SK-N-SH (cell line): Measurements from ENCODE around the gene GPR180. TPM values are rescaled to one million over a fixed set of nuclear protein-coding genes. Genes with fewer than 3 reads are reported as not detected.

ENCODE experiments used
- CTCF ChIA-PET: fragments of 300-600, 350-600 bp; formaldehyde crosslinking; extraction: SDS; loops from one replicate; lab custom pipeline; 2021; lab: Yijun Ruan, JAX
- POLR2A ChIA-PET: fragments of 350-600 bp; sonication (Branson Sonifier 250); formaldehyde crosslinking; extraction: SDS; loops from one replicate; lab custom pipeline; 2020; ENCODE audit warnings: antibody characterized with exemption, inconsistent platforms; lab: Yijun Ruan, JAX
- DNase-seq: peaks from one replicate; pipeline ENCODE4 v3.0.0; 2012
- H2AFZ ChIP-seq: fragments of 200-600 bp; sonication (generic); 2 replicates; pipeline ENCODE4 v1.8.1; 2016; ENCODE audit warnings: antibody characterized with exemption, mild to moderate bottlenecking, low read depth
- H3F3A ChIP-seq: fragments of 200-600 bp; sonication (generic); replicated peaks from 2 replicates; pipeline ENCODE3; 2016; ENCODE audit warnings: antibody characterized with exemption, mild to moderate bottlenecking; ENCODE audit not compliant: insufficient read depth
- H3K27ac ChIP-seq, 2 experiments: fragments of 200-500 bp in 1 of 2; fragments of 200-600 bp in 1 of 2; sonication (Bioruptor generic) in 1 of 2; sonication (generic), shearing (Covaris generic) in 1 of 2; 2 replicates each; pipeline versions ENCODE4 v1.5.1 to v1.6.1; 2014 to 2016; ENCODE audit warnings: low read depth in 2 of 2, inconsistent platforms in 1 of 2, low read length in 1 of 2, mild to moderate bottlenecking in 1 of 2, mixed read lengths in 1 of 2
- H3K27me3 ChIP-seq: fragments of 200-600 bp; sonication (generic), shearing (Covaris generic); 2 replicates; pipeline ENCODE4 v1.6.1; 2016; ENCODE audit warnings: mixed run types; ENCODE audit not compliant: insufficient read depth
- H3K36me3 ChIP-seq, 2 experiments: fragments of 200-500 bp in 1 of 2; fragments of 200-600 bp in 1 of 2; sonication (Bioruptor generic) in 1 of 2; sonication (generic) in 1 of 2; replicated peaks in 1 of 2; 2 replicates each; pipeline versions ENCODE3 to v1.5.1; 2014 to 2016; ENCODE audit warnings: low read length in 1 of 2, mild to moderate bottlenecking in 1 of 2; ENCODE audit not compliant: insufficient read depth in 2 of 2, control insufficient read depth in 1 of 2
- H3K4me1 ChIP-seq, 2 experiments: fragments of 200-500 bp in 1 of 2; fragments of 200-600 bp in 1 of 2; sonication (Bioruptor generic) in 1 of 2; sonication (generic), shearing (Covaris generic) in 1 of 2; 2 replicates each; pipeline versions ENCODE4 v1.5.1 to v1.6.1; 2014 to 2016; ENCODE audit warnings: low read depth in 1 of 2, low read length in 1 of 2, mixed run types in 1 of 2; ENCODE audit not compliant: insufficient read depth in 2 of 2, control insufficient read depth in 1 of 2
- H3K4me2 ChIP-seq: fragments of 200-600 bp; sonication (generic), shearing (Covaris generic); 2 replicates; pipeline ENCODE4 v1.6.1; 2017; ENCODE audit warnings: mixed run types
- H3K4me3 ChIP-seq, 2 experiments: fragments of 200-500 bp in 1 of 2; fragments of 200-600 bp in 1 of 2; sonication (Bioruptor generic) in 1 of 2; sonication (generic), shearing (Covaris generic) in 1 of 2; 2 replicates each; pipeline versions ENCODE4 v1.5.1 to v1.8.1; 2014 to 2016; ENCODE audit warnings: low read depth in 2 of 2, inconsistent platforms in 1 of 2, low read length in 1 of 2, mild to moderate bottlenecking in 1 of 2, mixed read lengths in 1 of 2, moderate library complexity in 1 of 2
- H3K79me2 ChIP-seq: fragments of 200-600 bp; sonication (generic); 2 replicates; pipeline ENCODE4 v1.8.1; 2017; ENCODE audit warnings: mild to moderate bottlenecking; ENCODE audit not compliant: insufficient read depth
- H3K9ac ChIP-seq: fragments of 200-600 bp; sonication (generic); 2 replicates; pipeline ENCODE4 v1.6.1; 2017; ENCODE audit warnings: mixed run types
- H3K9me2 ChIP-seq: fragments of 200-600 bp; sonication (generic); 2 replicates; pipeline ENCODE4 v1.6.1; 2017; ENCODE audit warnings: mixed run types
- H3K9me3 ChIP-seq: fragments of 200-600 bp; sonication (generic); 2 replicates; pipeline ENCODE4 v1.6.1; 2017; ENCODE audit warnings: mixed run types, mild to moderate bottlenecking, moderate library complexity
- H4K20me1 ChIP-seq: fragments of 200-600 bp; sonication (generic); 2 replicates; pipeline ENCODE4 v1.6.1; 2017; ENCODE audit warnings: mild to moderate bottlenecking, mixed run types; ENCODE audit not compliant: insufficient read depth
- CHD2 ChIP-seq: fragments of 150-350 bp; IDR thresholded peaks from 2 replicates; pipeline ENCODE4 v1.6.1; 2018; ENCODE audit warnings: low read length; ENCODE audit not compliant: partially characterized antibody
- EP300 ChIP-seq, 2 experiments: IDR thresholded peaks; 2 replicates each; pipeline versions ENCODE4 v1.4.0 to v1.6.1; 2012; ENCODE audit warnings: borderline replicate concordance in 1 of 2, low read depth in 1 of 2, low read length in 1 of 2
- EZH2phosphoT487 ChIP-seq: fragments of 200-600 bp; sonication (generic); IDR thresholded peaks from 2 replicates; pipeline ENCODE4 v1.6.1; 2017; ENCODE audit warnings: low read depth, mixed run types, mild to moderate bottlenecking, antibody characterized with exemption, moderate library complexity, borderline replicate concordance
- FOSL2 ChIP-seq: IDR thresholded peaks from 2 replicates; pipeline ENCODE4 v1.4.0; 2012; ENCODE audit warnings: low read depth, mild to moderate bottlenecking, moderate library complexity, borderline replicate concordance
- FOXM1 ChIP-seq: IDR thresholded peaks from 2 replicates; pipeline ENCODE4 v1.4.0; 2012; ENCODE audit warnings: low read depth, mild to moderate bottlenecking
- GABPA ChIP-seq: IDR thresholded peaks from 2 replicates; pipeline ENCODE4 v1.4.0; 2012; ENCODE audit warnings: low read depth, mild to moderate bottlenecking
- GATA2 ChIP-seq: sonication (generic); formaldehyde crosslinking; IDR thresholded peaks from 2 replicates; pipeline ENCODE4 v1.5.0; 2020; ENCODE audit warnings: mild to moderate bottlenecking, missing genetic modification reagents
- JUND ChIP-seq: IDR thresholded peaks from 2 replicates; pipeline ENCODE4 v1.4.0; 2012
- MEF2A ChIP-seq: IDR thresholded peaks from 2 replicates; pipeline ENCODE4 v1.4.0; 2012; ENCODE audit warnings: low read depth, borderline replicate concordance
- MXI1 ChIP-seq: IDR thresholded peaks from 2 replicates; pipeline ENCODE4 v1.6.1; 2012; ENCODE audit warnings: mild to moderate bottlenecking, low read depth, low read length, improper control_type of control experiment
- NFIC ChIP-seq: IDR thresholded peaks from 2 replicates; pipeline ENCODE4 v1.4.0; 2012; ENCODE audit warnings: borderline replicate concordance
- NRF1 ChIP-seq: IDR thresholded peaks from 2 replicates; pipeline ENCODE4 v1.6.1; 2012; ENCODE audit warnings: low read depth, mild to moderate bottlenecking, low read length
- PBX3 ChIP-seq: IDR thresholded peaks from 2 replicates; pipeline ENCODE4; 2012
- POLR2AphosphoS5 ChIP-seq: IDR thresholded peaks from 2 replicates; pipeline ENCODE4 v1.6.1; 2012; ENCODE audit warnings: low read depth, low read length
- RAD21 ChIP-seq: IDR thresholded peaks from 2 replicates; pipeline ENCODE4 v1.6.1; 2012; ENCODE audit warnings: mild to moderate bottlenecking, low read length
- SIN3A ChIP-seq: IDR thresholded peaks from 2 replicates; pipeline ENCODE4 v1.6.1; 2012; ENCODE audit warnings: low read depth, mild to moderate bottlenecking, low read length, moderate library complexity, borderline replicate concordance
- SMC3 ChIP-seq: IDR thresholded peaks from 2 replicates; pipeline ENCODE4 v1.6.1; 2012; ENCODE audit warnings: low read depth, low read length, improper control_type of control experiment
- TAF1 ChIP-seq: IDR thresholded peaks from 2 replicates; pipeline ENCODE4 v1.6.1; 2012; ENCODE audit warnings: low read depth, mild to moderate bottlenecking, low read length, moderate library complexity, borderline replicate concordance
- TCF12 ChIP-seq: IDR thresholded peaks from 2 replicates; pipeline ENCODE4 v1.4.0; 2012
- USF1 ChIP-seq: IDR thresholded peaks from 2 replicates; pipeline ENCODE4 v1.4.0; 2012; ENCODE audit warnings: low read depth, borderline replicate concordance
- ZBTB33 ChIP-seq: IDR thresholded peaks from 2 replicates; pipeline ENCODE4 v1.4.0; 2012; ENCODE audit warnings: low read depth, borderline replicate concordance
- WGBS: methylation state at CpG from one replicate; pipeline ENCODE4 v1.1.6; 2017; ENCODE audit warnings: low lambda C conversion rate; 5-methylcytosine and 5-hydroxymethylcytosine counted together
- polyA plus RNA-seq, 3 experiments: library from polyadenylated mRNA; depleted of rRNA; stranded (reverse); fragments of >200 nt; gene quantifications; 2 replicates each; pipeline ENCODE4 v1.2.3, GENCODE V29; 2012
- TF ChIP-seq, protein P1 (sequence below): IDR thresholded peaks from 2 replicates; pipeline ENCODE4 v1.4.0; 2012; ENCODE audit warnings: low read depth
- TF ChIP-seq, protein P2 (sequence below): fragments of 200-600 bp; sonication (generic); IDR thresholded peaks from 2 replicates; pipeline ENCODE4 v1.6.1; 2017; ENCODE audit warnings: antibody characterized with exemption, mild to moderate bottlenecking, moderate library complexity

The GPR180 gene
- polyA plus RNA-seq, 1 of the 3 experiments (the other 2 are of a cell fraction): 1.8 TPM

DNA sequence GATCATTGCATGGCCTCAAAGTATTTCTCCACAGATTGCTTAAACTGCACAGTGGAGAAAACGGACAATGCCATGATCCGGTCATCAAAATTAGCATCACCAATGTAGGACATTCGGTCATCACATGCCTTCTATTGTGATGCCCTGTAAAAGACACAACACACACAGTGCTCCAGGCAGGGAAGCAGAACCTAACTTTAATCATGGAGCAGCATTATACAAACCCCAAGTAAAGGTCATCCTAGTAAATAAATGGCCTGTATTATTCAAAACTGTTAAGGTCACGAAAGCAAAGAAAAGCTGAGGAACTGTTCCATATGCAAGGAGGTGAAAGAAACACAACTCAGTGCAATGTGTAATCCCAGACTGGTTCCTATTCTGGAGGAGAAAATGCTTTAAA lies 47.9 kb upstream of the GPR180 start:
- no peaks in the 10 kb centered on the region for H3K36me3 ChIP-seq
- CTCF ChIA-PET: no interaction called here
- TF ChIP-seq, protein P1, sequence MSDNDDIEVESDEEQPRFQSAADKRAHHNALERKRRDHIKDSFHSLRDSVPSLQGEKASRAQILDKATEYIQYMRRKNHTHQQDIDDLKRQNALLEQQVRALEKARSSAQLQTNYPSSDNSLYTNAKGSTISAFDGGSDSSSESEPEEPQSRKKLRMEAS: no peak
- TF ChIP-seq TCF12 (no peak), CHD2 (no peak), EP300 (IDR thresholded peaks at IDR 0.05; ENCODE audit: borderline replicate concordance in 1 of 2, low read depth in 1 of 2, low read length in 1 of 2) (no peak), RAD21 (no peak), GABPA (no peak), USF1 (no peak), JUND (no peak), FOXM1 (no peak), GATA2 (CRISPR knock-in tag) (no peak), MXI1 (no peak), MEF2A (no peak), SIN3A (no peak), PBX3 (no peak), POLR2AphosphoS5 (no peak), FOSL2 (no peak), EZH2phosphoT487 (no peak), SMC3 (no peak)
- DNase-seq: no peak
- peaks cover 17% of the 10 kb centered on the region for H3F3A ChIP-seq
- no peaks in the 10 kb centered on the region for H3K9me3 ChIP-seq
- H3K4me2 ChIP-seq: no peak overlapping the region
- no peaks in the 10 kb centered on the region for H3K27me3 ChIP-seq
- H3K9ac ChIP-seq: no peak overlapping the region
- H3K79me2 ChIP-seq: no peaks in the 10 kb centered on the region
- no peak overlapping the region for H3K4me3 ChIP-seq
- H3K4me1 ChIP-seq: no peaks in the 10 kb centered on the region; a peak in 1 of 4 replicates
- H3K27ac ChIP-seq: no peak overlapping the region
- H4K20me1 ChIP-seq: no peaks in the 10 kb centered on the region
- POLR2A ChIA-PET: no interaction called here
- H3K9me2 ChIP-seq: no peaks in the 10 kb centered on the region
- WGBS: 79% methylated on average over 4 of the region's 4 CpGs
- H2AFZ ChIP-seq: no peak overlapping the region

DNA sequence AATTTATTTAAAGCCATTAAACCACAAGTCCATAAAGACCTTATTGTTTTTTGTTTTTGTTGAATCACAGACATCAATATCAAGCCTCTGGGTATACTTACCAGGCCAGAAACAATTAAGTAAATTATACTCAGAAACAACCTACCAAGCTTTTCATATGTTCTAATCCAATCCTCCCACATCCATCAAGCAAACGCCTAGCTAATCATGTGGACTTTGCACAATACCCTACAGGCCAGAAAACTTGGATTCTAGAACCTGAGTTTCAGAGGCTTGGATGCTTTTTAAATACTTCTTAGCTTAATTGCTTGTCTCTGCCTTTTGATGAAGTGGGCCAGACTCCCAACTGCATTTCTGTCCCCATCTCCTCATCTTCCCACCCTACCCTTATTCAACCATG lies 45.6 kb upstream of the GPR180 start:
- no peaks in the 10 kb centered on the region for H3K36me3 ChIP-seq
- H3F3A ChIP-seq: no peaks in the 10 kb centered on the region
- no peak overlapping the region for H3K4me3 ChIP-seq
- no peaks in the 10 kb centered on the region for H3K79me2 ChIP-seq
- no peaks in the 10 kb centered on the region for H3K27me3 ChIP-seq
- no peaks in the 10 kb centered on the region for H3K9me2 ChIP-seq
- no peak for DNase-seq
- no peaks in the 10 kb centered on the region for H3K9me3 ChIP-seq
- H3K4me1 ChIP-seq: no peaks in the 10 kb centered on the region; a peak in 1 of 4 replicates
- WGBS: 61% methylated on average over 1 of the region's 1 CpG
- CTCF ChIA-PET: interaction anchor here (0.8 to 1.1 kb wide), 2 partner anchors 62 to 118 kb away, joined by 3 to 4 read pairs; no protein-coding TSS in a partner anchor
- no peak overlapping the region for H3K9ac ChIP-seq
- H2AFZ ChIP-seq: no peak overlapping the region
- TF ChIP-seq CHD2: no peak
- no peak for TF ChIP-seq NFIC
- no peak for TF ChIP-seq USF1
- no peak for TF ChIP-seq FOXM1
- TF ChIP-seq SIN3A: no peak
- no peak for TF ChIP-seq ZBTB33
- TF ChIP-seq, protein P2, sequence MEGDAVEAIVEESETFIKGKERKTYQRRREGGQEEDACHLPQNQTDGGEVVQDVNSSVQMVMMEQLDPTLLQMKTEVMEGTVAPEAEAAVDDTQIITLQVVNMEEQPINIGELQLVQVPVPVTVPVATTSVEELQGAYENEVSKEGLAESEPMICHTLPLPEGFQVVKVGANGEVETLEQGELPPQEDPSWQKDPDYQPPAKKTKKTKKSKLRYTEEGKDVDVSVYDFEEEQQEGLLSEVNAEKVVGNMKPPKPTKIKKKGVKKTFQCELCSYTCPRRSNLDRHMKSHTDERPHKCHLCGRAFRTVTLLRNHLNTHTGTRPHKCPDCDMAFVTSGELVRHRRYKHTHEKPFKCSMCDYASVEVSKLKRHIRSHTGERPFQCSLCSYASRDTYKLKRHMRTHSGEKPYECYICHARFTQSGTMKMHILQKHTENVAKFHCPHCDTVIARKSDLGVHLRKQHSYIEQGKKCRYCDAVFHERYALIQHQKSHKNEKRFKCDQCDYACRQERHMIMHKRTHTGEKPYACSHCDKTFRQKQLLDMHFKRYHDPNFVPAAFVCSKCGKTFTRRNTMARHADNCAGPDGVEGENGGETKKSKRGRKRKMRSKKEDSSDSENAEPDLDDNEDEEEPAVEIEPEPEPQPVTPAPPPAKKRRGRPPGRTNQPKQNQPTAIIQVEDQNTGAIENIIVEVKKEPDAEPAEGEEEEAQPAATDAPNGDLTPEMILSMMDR: no peak
- TF ChIP-seq NRF1: no peak
- no peak for TF ChIP-seq FOSL2
- TF ChIP-seq TAF1: no peak
- TF ChIP-seq, all 33 proteins: peak for 0
- POLR2A ChIA-PET: no interaction called here
- Histone ChIP-seq H3K4me2 (no peak overlapping the region), H4K20me1 (no peaks in the 10 kb centered on the region), H3K27ac (no peak overlapping the region)
